NCI-H510A (cell line): ENCODE data around the gene LY86.

ENCODE experiments used
- DNase-seq: peaks from one replicate; lab custom pipeline; 2025; lab: John Stamatoyannopoulos, UW

The LY86 gene

DNA sequence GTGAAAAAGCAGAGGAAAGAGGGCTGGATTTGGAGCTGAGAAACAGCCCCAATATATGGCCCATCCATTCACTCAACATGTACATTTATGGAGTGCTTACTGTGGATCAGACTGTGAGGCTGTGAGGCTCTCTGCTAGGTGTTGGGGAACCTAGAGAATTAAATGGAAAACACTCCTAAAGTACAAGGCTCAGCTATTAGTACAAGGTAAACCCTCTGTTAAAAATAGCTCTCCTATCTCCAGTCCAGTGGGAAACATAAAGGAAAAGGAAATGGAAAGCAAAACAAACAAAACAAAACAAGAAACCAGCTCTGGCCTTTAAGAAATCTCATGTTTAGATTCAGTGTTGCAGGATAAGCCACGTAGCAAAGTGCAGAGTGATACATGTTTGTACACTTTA lies 35.0 kb downstream of the LY86 start:
- no peak for DNase-seq

DNA sequence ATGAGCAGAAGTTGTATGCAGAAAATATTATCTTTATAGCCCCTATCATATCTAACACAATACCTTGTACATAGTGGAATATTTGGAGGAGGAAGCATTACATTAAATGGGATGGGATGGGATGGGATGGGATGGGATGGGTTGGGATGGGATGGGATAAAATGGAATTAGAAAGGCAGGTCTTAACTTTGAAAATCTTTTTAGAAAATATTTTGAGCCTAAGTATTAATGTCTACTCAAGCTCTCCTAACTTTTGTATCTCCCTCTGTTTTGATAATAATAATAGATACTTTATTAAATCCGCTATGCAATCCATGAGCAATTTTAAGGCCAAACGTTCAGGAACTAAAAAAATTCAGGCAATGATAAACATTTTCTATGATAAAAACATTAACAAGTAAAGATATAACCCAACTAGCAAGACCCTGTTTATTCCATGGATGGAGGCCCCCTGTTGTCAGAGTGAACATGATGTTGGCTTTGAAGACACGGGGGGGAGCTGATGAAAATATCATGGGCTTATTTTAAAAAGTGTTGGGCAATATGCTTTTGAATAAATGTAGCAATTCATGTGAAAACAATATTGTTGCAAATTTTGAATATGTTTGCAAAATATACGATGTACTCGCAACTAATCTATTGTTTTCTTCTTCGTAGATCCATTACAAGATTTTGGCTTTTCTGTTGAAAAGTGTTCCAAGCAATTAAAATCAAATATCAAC lies 35.9 kb downstream of the LY86 start:
- no peak for DNase-seq

GRCh38 chr6:6626187-6626586 lies 37.7 kb downstream of the LY86 start:
- no peak for DNase-seq

DNA sequence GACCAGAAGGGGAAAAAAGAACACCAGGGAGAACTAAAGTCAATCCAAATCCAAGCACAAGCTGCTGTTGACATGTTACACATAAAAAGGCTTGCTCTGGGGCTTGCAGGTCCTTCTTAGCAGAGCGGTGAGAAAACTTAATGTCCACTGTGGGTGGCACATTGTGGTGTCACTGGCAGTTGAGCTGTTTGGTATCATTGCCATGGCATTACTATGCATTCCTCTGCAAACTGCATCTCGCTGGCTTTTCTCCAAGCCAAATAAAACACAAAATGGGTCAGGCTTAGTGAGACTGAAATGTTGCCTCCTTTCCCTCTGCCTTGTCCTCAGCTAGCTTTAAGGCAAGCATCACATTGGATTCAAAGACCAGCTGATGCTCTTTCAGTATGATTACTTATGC lies 40.9 kb downstream of the LY86 start:
- no peak for DNase-seq

DNA sequence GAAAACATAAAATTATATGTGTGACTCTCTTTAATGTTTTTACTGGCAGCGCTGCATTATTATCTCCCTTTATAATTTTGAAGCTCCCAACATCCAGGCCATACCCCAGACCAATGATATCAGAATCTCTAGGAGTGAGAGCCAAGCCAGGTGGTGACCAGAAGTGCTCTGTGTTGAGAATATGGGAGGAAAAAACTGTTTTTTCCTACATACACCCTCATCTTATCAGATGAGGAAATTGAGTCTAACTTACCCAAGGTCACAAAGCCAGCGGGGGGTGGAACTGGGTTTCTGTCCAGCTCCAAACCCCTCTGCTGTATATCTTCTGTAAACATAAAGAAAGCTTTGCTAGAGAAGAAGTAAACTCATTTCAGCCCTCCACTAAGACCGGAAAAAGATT lies 42.5 kb downstream of the LY86 start:
- no peak for DNase-seq

GRCh38 chr6:6631534-6632276 lies 43.2 kb downstream of the LY86 start:
- no peak for DNase-seq

DNA sequence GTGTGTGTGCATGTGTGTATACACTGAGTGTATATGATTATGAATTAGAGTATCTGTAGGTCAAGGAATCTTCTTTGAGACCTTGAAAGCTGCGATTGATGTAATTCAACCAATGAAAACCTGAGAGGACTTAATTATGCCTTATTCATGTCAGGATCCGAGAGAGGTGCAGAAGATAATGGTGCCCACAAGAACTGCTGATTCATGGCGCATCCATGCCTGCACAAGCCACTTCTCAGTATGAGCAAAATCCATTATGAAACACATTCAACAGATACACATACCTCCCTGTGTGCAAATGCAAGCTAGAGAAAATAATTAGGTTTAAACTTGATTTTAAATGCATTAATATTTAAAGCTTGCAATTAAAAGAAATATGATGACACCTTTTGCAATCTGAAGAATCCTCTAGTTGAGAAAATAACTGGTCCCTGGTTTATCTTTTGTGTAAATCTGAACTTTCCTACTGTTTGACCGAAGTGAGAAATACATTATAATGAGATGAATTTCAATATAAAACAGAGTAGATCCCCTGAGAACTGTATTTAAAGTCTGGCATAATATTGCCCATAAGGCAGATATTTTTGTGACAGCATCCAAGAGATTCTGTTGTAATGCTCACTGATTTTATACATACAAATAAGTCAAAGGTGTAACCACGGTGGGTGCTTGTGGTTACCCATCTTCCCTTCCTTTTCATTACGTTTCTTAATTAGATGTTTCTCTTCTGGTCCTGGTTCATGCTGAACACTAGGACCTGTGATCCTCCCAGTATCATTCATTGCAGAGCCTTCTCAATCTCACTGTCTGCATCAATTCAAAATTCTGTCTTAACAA lies 45.6 kb downstream of the LY86 start:
- DNase-seq: no peak

- DNase-seq: no peak
These were observed 46.2 kb downstream of the LY86 start for GRCh38 chr6:6634735-6635075.

DNA sequence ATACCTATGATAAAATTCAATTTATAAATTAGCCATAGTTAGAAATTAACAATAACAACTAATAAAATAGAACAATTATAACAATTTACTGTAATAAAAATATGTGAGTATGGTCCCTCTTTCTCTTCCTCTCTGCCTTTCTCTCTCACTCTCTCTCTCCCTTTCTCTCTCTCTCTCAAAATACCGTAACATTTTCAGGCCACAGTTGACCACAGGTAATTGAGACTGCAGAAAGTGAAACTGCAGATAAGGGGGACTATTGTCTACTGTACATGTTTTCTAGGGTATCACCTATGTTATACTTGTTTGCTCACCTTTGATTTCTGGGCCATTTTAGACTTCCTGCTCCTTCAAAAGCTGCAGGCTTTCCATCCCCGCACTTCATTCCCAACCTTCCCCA lies 46.8 kb downstream of the LY86 start:
- no peak for DNase-seq

GRCh38 chr6:6635869-6636268 lies 47.3 kb downstream of the LY86 start:
- no peak for DNase-seq

DNA sequence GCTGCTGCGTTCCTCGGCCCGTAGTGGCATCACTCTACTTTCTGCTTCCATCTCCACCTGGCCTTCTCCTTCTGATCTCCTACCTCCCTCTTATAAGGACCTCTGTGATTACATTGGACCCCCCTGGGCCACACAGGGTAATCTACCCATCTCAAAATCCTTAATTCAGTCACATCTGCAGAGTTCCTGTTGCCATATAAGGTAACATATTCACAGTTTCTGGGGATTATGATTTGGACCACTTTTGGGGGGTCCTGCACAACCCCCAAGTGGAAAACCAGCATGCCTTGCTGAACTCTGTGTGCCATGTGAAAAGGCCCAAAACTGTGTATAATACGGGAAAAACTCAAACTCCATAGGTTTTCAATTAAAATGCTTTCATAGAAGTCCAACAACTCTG lies 51.1 kb downstream of the LY86 start:
- DNase-seq: no peak

DNA sequence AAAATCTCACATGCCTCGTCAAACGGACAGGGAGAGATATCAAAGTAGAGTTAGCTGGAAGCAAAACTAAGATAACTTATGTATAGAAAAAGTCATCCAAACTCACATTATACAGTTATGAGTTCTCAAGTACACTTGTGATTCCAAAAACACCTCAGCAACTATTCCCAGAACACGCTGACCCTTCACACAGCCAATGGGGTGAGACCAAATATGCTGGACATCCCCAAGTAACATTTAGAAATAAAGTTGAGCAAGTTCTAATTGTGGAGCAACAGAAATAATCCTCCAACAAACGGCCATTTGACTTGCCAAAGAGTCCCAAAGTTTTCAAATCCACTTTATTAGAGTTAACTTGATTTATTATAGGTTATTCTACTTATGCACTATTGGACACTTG lies 52.4 kb downstream of the LY86 start:
- no peak for DNase-seq

DNA sequence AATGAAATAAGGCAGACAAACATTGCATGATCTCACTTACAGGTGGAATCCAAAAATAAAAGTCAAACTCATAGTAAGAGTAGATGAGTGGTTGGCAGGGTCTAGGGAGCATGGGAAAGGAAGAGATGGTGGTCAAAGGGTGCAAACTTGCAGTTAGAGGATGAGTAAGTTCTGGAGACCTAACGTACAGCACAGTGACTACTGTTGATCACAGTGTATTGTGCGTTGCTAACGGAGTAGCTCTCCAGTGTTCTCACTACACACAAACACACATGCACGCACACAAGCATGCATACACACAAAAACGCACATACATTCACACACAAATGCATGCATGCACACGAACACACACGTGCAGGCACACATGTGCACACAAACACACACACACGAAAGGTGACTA lies 54.9 kb downstream of the LY86 start:
- DNase-seq: no peak

GRCh38 chr6:6645261-6645917 lies 56.9 kb downstream of the LY86 start:
- no peak for DNase-seq

DNA sequence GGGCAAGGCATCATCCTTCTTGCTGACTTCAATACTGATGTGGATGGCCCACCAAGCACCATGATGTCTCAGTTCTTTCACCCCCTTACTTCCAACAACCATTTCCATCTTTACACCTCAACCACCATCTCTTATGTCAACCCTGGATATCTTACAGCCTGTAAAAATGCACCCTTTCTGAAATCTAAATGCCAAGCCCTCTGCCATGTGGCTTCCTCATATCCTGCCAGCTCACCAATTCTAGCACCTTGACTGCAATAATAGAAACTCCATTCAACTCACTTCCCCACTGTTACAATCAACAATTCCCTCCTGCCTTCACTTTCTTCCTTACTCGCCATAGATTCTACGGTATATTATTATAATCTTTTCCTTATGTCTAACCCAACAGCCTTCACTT lies 57.9 kb downstream of the LY86 start:
- no peak for DNase-seq

- DNase-seq: no peak
These were observed 58.3 kb downstream of the LY86 start for GRCh38 chr6:6646859-6647258.

GRCh38 chr6:6648692-6649343 lies 60.3 kb downstream of the LY86 start:
- no peak for DNase-seq

DNA sequence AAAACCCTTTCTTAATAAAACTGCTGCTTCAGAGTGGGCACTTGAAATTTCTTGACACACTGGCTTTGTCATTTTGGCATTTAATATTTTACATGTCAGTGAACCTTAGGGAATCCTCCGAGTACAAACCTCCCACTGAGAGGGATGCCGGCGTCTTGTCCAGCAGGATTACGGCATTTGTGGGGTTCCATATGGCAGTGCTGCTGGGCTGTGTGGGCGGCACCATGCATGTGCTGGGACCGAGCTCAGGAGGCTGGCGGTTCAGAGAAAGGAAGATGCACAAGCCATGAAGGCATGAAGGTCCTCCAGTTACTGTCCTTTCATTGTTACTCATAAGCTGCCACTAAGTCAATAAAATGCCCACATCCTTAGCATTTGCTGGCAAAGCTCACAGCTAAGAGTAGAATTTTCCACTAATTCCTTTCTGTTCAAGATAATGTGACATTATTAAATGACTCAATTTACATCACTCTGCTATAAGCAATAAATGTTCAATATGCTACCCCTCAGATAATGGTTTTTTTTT lies 61.4 kb downstream of the LY86 start:
- no peak for DNase-seq

- DNase-seq: no peak
These were observed 62.3 kb downstream of the LY86 start for GRCh38 chr6:6650839-6651238.

DNA sequence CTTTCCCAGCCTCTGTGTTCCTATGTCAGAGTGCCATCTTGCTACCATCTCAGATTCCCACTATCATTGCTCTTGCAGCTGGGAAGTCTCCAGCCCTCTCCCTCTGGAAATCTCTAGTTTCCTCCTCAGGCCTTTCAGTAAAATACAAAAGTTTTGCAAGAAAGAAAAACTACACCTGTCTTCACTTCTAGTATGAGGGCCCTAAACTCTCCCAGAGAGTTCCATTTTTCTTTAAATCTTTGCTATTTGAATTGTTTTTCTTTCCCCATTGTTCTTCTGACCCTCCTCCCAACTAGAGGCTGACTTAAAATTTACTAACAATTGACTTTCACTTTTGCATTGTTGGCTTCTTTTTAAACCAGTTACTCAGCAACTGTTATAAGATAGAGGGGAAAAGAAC lies 62.8 kb downstream of the LY86 start:
- no peak for DNase-seq

GRCh38 chr6:6652932-6653331 lies 64.4 kb downstream of the LY86 start:
- no peak for DNase-seq
